ENCODE measurements around the gene ZNF236.

The ZNF236 gene

GRCh38 chr18:76885001-76885400 is 62.6 kb downstream of the ZNF236 start:
- Mint-ChIP-seq H3K4me3 (no peak overlapping the region), H3K27me3 (no peaks in the 10 kb centered on the region), H3K36me3 (ENCODE audit: insufficient read depth) (peaks cover 49% of the 10 kb centered on the region), H3K9me3 (no peaks in the 10 kb centered on the region), H3K4me1 (ENCODE audit: low read depth in 2 of 2) (peaks cover 0 to 3% of the 10 kb centered on the region in 2 donors), H3K27ac (no peak overlapping the region)
- no peak for ATAC-seq (replicated peaks)
- DNase-seq: no peak

GRCh38 chr18:76886112-76886511 is 63.8 kb downstream of the ZNF236 start:
- H3K27ac Mint-ChIP-seq: peak overlapping the region in 1 of 2 donors; percentile 49
- no peaks in the 10 kb centered on the region for H3K9me3 Mint-ChIP-seq
- H3K36me3 Mint-ChIP-seq (ENCODE audit: insufficient read depth): peaks cover 40% of the 10 kb centered on the region
- DNase-seq (no peak), ATAC-seq (replicated peaks) (no peak)
- no peak overlapping the region for H3K4me3 Mint-ChIP-seq
- no peaks in the 10 kb centered on the region for H3K27me3 Mint-ChIP-seq
- peaks cover 0 to 3% of the 10 kb centered on the region in 2 donors for H3K4me1 Mint-ChIP-seq (ENCODE audit: low read depth in 2 of 2)

GRCh38 chr18:76889091-76889699 is 66.8 kb downstream of the ZNF236 start:
- peaks cover 20% of the 10 kb centered on the region for H3K36me3 Mint-ChIP-seq (ENCODE audit: insufficient read depth)
- no peaks in the 10 kb centered on the region for H3K9me3 Mint-ChIP-seq
- H3K27me3 Mint-ChIP-seq: no peaks in the 10 kb centered on the region
- ATAC-seq (replicated peaks) (no peak), DNase-seq (no peak)
- peaks cover 0 to 3% of the 10 kb centered on the region in 2 donors for H3K4me1 Mint-ChIP-seq (ENCODE audit: low read depth in 2 of 2)
- H3K4me3 Mint-ChIP-seq: no peak overlapping the region
- H3K27ac Mint-ChIP-seq: no peak overlapping the region

- Mint-ChIP-seq H3K27ac (no peak overlapping the region), H3K36me3 (ENCODE audit: insufficient read depth) (peaks cover 30% of the 10 kb centered on the region)
Measured at GRCh38 chr18:76892832-76893231, 70.5 kb downstream of the ZNF236 start.

GRCh38 chr18:76894566-76895346 is 72.4 kb downstream of the ZNF236 start:
- no peak for DNase-seq
- H3K36me3 Mint-ChIP-seq (ENCODE audit: insufficient read depth): peaks cover 37% of the 10 kb centered on the region
- no peaks in the 10 kb centered on the region for H3K9me3 Mint-ChIP-seq
- no peak overlapping the region for H3K27ac Mint-ChIP-seq
- ATAC-seq (replicated peaks): no peak
- H3K4me1 Mint-ChIP-seq (ENCODE audit: low read depth in 2 of 2): no peaks in the 10 kb centered on the region
- no peaks in the 10 kb centered on the region for H3K27me3 Mint-ChIP-seq
- H3K4me3 Mint-ChIP-seq: no peak overlapping the region

More at GRCh38 chr18:76892832-76893231, 70.5 kb downstream of the ZNF236 start:
- DNase-seq (no peak), ATAC-seq (replicated peaks) (no peak)
- Mint-ChIP-seq H3K4me3 (no peak overlapping the region), H3K27me3 (no peaks in the 10 kb centered on the region), H3K4me1 (ENCODE audit: low read depth in 2 of 2) (no peaks in the 10 kb centered on the region), H3K9me3 (no peaks in the 10 kb centered on the region)

GRCh38 chr18:76895498-76895897 is 73.1 kb downstream of the ZNF236 start:
- Mint-ChIP-seq H3K4me3 (no peak overlapping the region), H3K27ac (no peak overlapping the region), H3K27me3 (no peaks in the 10 kb centered on the region), H3K9me3 (no peaks in the 10 kb centered on the region), H3K4me1 (ENCODE audit: low read depth in 2 of 2) (no peaks in the 10 kb centered on the region), H3K36me3 (ENCODE audit: insufficient read depth) (peaks cover 39% of the 10 kb centered on the region)
- no peak for ATAC-seq (replicated peaks)
- no peak for DNase-seq

GRCh38 chr18:76896677-76897076 is 74.3 kb downstream of the ZNF236 start:
- Mint-ChIP-seq H3K27ac (no peak overlapping the region), H3K36me3 (ENCODE audit: insufficient read depth) (peaks cover 41% of the 10 kb centered on the region), H3K4me1 (ENCODE audit: low read depth in 2 of 2) (no peaks in the 10 kb centered on the region), H3K27me3 (no peaks in the 10 kb centered on the region), H3K4me3 (no peak overlapping the region), H3K9me3 (no peaks in the 10 kb centered on the region)
- DNase-seq: no peak
- ATAC-seq (replicated peaks): no peak

- H3K4me1 Mint-ChIP-seq (ENCODE audit: low read depth in 2 of 2): peaks cover 0 to 2% of the 10 kb centered on the region in 2 donors
- no peak overlapping the region for H3K27ac Mint-ChIP-seq
- ATAC-seq (replicated peaks) (no peak), DNase-seq (no peak)
- H3K4me3 Mint-ChIP-seq: no peak overlapping the region
- H3K36me3 Mint-ChIP-seq (ENCODE audit: insufficient read depth): peaks cover 39% of the 10 kb centered on the region
- H3K9me3 Mint-ChIP-seq: no peaks in the 10 kb centered on the region
- no peaks in the 10 kb centered on the region for H3K27me3 Mint-ChIP-seq
Measured at GRCh38 chr18:76897257-76897656, 74.9 kb downstream of the ZNF236 start.

- Mint-ChIP-seq H3K4me1 (ENCODE audit: low read depth in 2 of 2) (peaks cover 0 to 3% of the 10 kb centered on the region in 2 donors), H3K27ac (no peak overlapping the region), H3K36me3 (ENCODE audit: insufficient read depth) (peaks cover 44% of the 10 kb centered on the region), H3K27me3 (no peaks in the 10 kb centered on the region), H3K4me3 (no peak overlapping the region), H3K9me3 (no peaks in the 10 kb centered on the region)
- DNase-seq: no peak
- ATAC-seq (replicated peaks): no peak
Measured at GRCh38 chr18:76903386-76903785, 81.0 kb downstream of the ZNF236 start.

- peak overlapping the region in 1 of 2 donors; percentile 41 for H3K27ac Mint-ChIP-seq
- peaks cover 46% of the 10 kb centered on the region for H3K36me3 Mint-ChIP-seq (ENCODE audit: insufficient read depth)
- H3K27me3 Mint-ChIP-seq: no peaks in the 10 kb centered on the region
- H3K4me3 Mint-ChIP-seq: no peak overlapping the region
- ATAC-seq (replicated peaks) (no peak), DNase-seq (no peak)
- no peaks in the 10 kb centered on the region for H3K9me3 Mint-ChIP-seq
- H3K4me1 Mint-ChIP-seq (ENCODE audit: low read depth in 2 of 2): peaks cover 0 to 3% of the 10 kb centered on the region in 2 donors
Measured at GRCh38 chr18:76905821-76906220, 83.5 kb downstream of the ZNF236 start.

GRCh38 chr18:76908277-76908676 is 85.9 kb downstream of the ZNF236 start:
- Mint-ChIP-seq H3K4me3 (no peak overlapping the region), H3K9me3 (no peaks in the 10 kb centered on the region), H3K27ac (no peak overlapping the region)

GRCh38 chr18:76909439-76909838 is 87.1 kb downstream of the ZNF236 start:
- Mint-ChIP-seq H3K4me3 (no peak overlapping the region), H3K36me3 (ENCODE audit: insufficient read depth) (peaks cover 55% of the 10 kb centered on the region), H3K27ac (no peak overlapping the region), H3K27me3 (no peaks in the 10 kb centered on the region), H3K9me3 (no peaks in the 10 kb centered on the region), H3K4me1 (ENCODE audit: low read depth in 2 of 2) (no peaks in the 10 kb centered on the region)
- ATAC-seq (replicated peaks) (no peak), DNase-seq (no peak)

More at GRCh38 chr18:76908277-76908676, 85.9 kb downstream of the ZNF236 start:
- Mint-ChIP-seq H3K4me1 (ENCODE audit: low read depth in 2 of 2) (no peaks in the 10 kb centered on the region), H3K27me3 (no peaks in the 10 kb centered on the region), H3K36me3 (ENCODE audit: insufficient read depth) (peaks cover 52% of the 10 kb centered on the region)
- DNase-seq: no peak
- no peak for ATAC-seq (replicated peaks)

GRCh38 chr18:76911440-76911839 is 89.1 kb downstream of the ZNF236 start:
- no peaks in the 10 kb centered on the region for H3K27me3 Mint-ChIP-seq
- H3K36me3 Mint-ChIP-seq (ENCODE audit: insufficient read depth): peaks cover 51% of the 10 kb centered on the region
- H3K27ac Mint-ChIP-seq: no peak overlapping the region
- no peaks in the 10 kb centered on the region for H3K9me3 Mint-ChIP-seq
- no peaks in the 10 kb centered on the region for H3K4me1 Mint-ChIP-seq (ENCODE audit: low read depth in 2 of 2)
- H3K4me3 Mint-ChIP-seq: no peak overlapping the region
- ATAC-seq (replicated peaks) (no peak), DNase-seq (no peak)

- Mint-ChIP-seq H3K27ac (no peak overlapping the region), H3K36me3 (ENCODE audit: insufficient read depth) (peaks cover 60% of the 10 kb centered on the region), H3K4me3 (no peak overlapping the region), H3K27me3 (no peaks in the 10 kb centered on the region), H3K4me1 (ENCODE audit: low read depth in 2 of 2) (no peaks in the 10 kb centered on the region), H3K9me3 (no peaks in the 10 kb centered on the region)
- DNase-seq (no peak), ATAC-seq (replicated peaks) (no peak)
Measured at GRCh38 chr18:76913583-76913982, 91.2 kb downstream of the ZNF236 start.
